H1 (cell line): ENCODE data around the gene UBE2F. TPM values are rescaled to one million over a fixed set of nuclear protein-coding genes. Genes with fewer than 3 reads are reported as not detected.

Experiments
- CTCF ChIA-PET: fragments of 300-600 bp; sonication (Branson Sonifier 250); formaldehyde crosslinking; loops from one replicate; lab custom pipeline; 2021; ENCODE audit not compliant: partially characterized antibody; lab: Charles Lee
- POLR2A ChIA-PET: fragments of 300-600 bp; sonication (Branson Sonifier 250); formaldehyde crosslinking; loops from one replicate; lab custom pipeline; 2021; ENCODE audit warnings: inconsistent platforms; ENCODE audit not compliant: partially characterized antibody; lab: Charles Lee
- DNase-seq, 2 experiments: peaks; one replicate each; pipeline versions ENCODE4 v3.0.0 to v3.0.0-alpha.2; 2010 to 2022; ENCODE audit warnings: low spot score in 2 of 2, low read depth in 1 of 2, mixed read lengths in 1 of 2
- FAIRE-seq: peaks from 2 replicates; lab custom pipeline; 2011; peaks lifted over from hg19 to GRCh38; lab: Jason Lieb, UNC
- H2AFZ ChIP-seq: 2 replicates; pipeline ENCODE4 v1.8.1; 2012; ENCODE audit warnings: low read length, inconsistent platforms
- H2AK5ac ChIP-seq: 2 replicates; pipeline ENCODE4 v1.6.1; 2013; ENCODE audit warnings: low read depth, low read length
- H2BK120ac ChIP-seq: replicated peaks from 2 replicates; pipeline ENCODE3; 2013; ENCODE audit warnings: low read depth, low read length, inconsistent platforms
- H2BK12ac ChIP-seq: 2 replicates; pipeline ENCODE4 v1.6.1; 2013; ENCODE audit warnings: low read depth, low read length
- H2BK15ac ChIP-seq: 2 replicates; pipeline ENCODE4 v1.6.1; 2013; ENCODE audit warnings: low read length
- H2BK20ac ChIP-seq: 2 replicates; pipeline ENCODE4 v1.6.1; 2013; ENCODE audit warnings: low read length
- H2BK5ac ChIP-seq: 2 replicates; pipeline ENCODE4 v1.6.1; 2013; ENCODE audit warnings: low read depth, low read length
- H3K14ac ChIP-seq: 2 replicates; pipeline ENCODE4 v1.6.1; 2013; ENCODE audit warnings: inconsistent platforms; ENCODE audit not compliant: insufficient read length
- H3K18ac ChIP-seq: 2 replicates; pipeline ENCODE4 v1.6.1; 2013; ENCODE audit warnings: low read length; ENCODE audit errors: extremely low read depth
- H3K23ac ChIP-seq: 2 replicates; pipeline ENCODE4 v1.6.1; 2013; ENCODE audit warnings: inconsistent platforms; ENCODE audit not compliant: insufficient read length
- H3K23me2 ChIP-seq: 2 replicates; pipeline ENCODE4 v1.6.1; 2013; ENCODE audit warnings: low read depth, low read length
- H3K27ac ChIP-seq: 2 replicates; pipeline ENCODE4 v1.6.1; 2011; ENCODE audit warnings: low read depth, low read length, inconsistent platforms
- H3K27me3 ChIP-seq, 4 experiments: replicated peaks in 1 of 4; 1 replicate in 1 of 4; 2 replicates in 3 of 4; pipeline versions ENCODE4 v1.6.1 to v1.8.1; 2011 to 2013; ENCODE audit warnings: low read length in 3 of 4, mild to moderate bottlenecking in 3 of 4, inconsistent platforms in 2 of 4, mixed read lengths in 2 of 4, moderate library complexity in 1 of 4; ENCODE audit not compliant: control insufficient read depth in 3 of 4, insufficient read depth in 3 of 4; ENCODE audit errors: extremely low read depth in 1 of 4
- H3K36me3 ChIP-seq, 4 experiments: 2 replicates each; pipeline versions ENCODE4 v1.6.1 to v1.8.1; 2011 to 2013; ENCODE audit warnings: mild to moderate bottlenecking in 4 of 4, low read length in 3 of 4, moderate library complexity in 2 of 4, control low read depth in 1 of 4, inconsistent platforms in 1 of 4; ENCODE audit not compliant: insufficient read depth in 4 of 4, control insufficient read depth in 2 of 4
- H3K4ac ChIP-seq: replicated peaks from 2 replicates; pipeline ENCODE3; 2013; ENCODE audit warnings: low read length, low read depth, mixed read lengths, inconsistent platforms; ENCODE audit not compliant: insufficient read length
- H3K4me1 ChIP-seq, 4 experiments: replicated peaks in 1 of 4; 1 replicate in 1 of 4; 2 replicates in 3 of 4; pipeline versions ENCODE4 v1.6.1 to v1.8.1; 2011 to 2013; ENCODE audit warnings: low read length in 3 of 4, inconsistent platforms in 2 of 4, mixed read lengths in 1 of 4; ENCODE audit not compliant: insufficient read depth in 4 of 4, control insufficient read depth in 3 of 4
- H3K4me2 ChIP-seq, 2 experiments: 2 replicates each; pipeline versions ENCODE4 v1.6.1 to v1.8.1; 2011 to 2013; ENCODE audit warnings: low read depth in 2 of 2, low read length in 2 of 2, control low read depth in 1 of 2, inconsistent platforms in 1 of 2, mild to moderate bottlenecking in 1 of 2; ENCODE audit not compliant: insufficient read depth in 1 of 2
- H3K4me3 ChIP-seq, 4 experiments: fragments of 200-600, 300-600 bp in 1 of 4; sonication (generic), shearing (Covaris generic), sonication (Bioruptor Twin) in 1 of 4; 2 replicates each; pipeline versions ENCODE4 v1.5.1 to v1.8.1; 2011 to 2016; ENCODE audit warnings: low read length in 4 of 4, low read depth in 3 of 4, control low read depth in 2 of 4, inconsistent platforms in 2 of 4, mild to moderate bottlenecking in 2 of 4, mixed read lengths in 1 of 4, moderate library complexity in 1 of 4; ENCODE audit not compliant: insufficient read depth in 2 of 4; ENCODE audit errors: extremely low read depth in 1 of 4
- H3K56ac ChIP-seq: replicated peaks from 2 replicates; pipeline ENCODE3; 2013; ENCODE audit warnings: low read depth, mild to moderate bottlenecking, mixed read lengths, low read length, inconsistent platforms; ENCODE audit not compliant: insufficient read length
- H3K79me1 ChIP-seq: 2 replicates; pipeline ENCODE4 v1.6.1; 2013; ENCODE audit warnings: low read depth, low read length, control low read depth
- H3K79me2 ChIP-seq, 2 experiments: 2 replicates each; pipeline versions ENCODE4 v1.6.1 to v1.8.1; 2012 to 2013; ENCODE audit warnings: low read length in 2 of 2, mild to moderate bottlenecking in 2 of 2, inconsistent platforms in 1 of 2; ENCODE audit not compliant: insufficient read depth in 2 of 2, control insufficient read depth in 1 of 2
- H3K9ac ChIP-seq, 4 experiments: replicated peaks in 1 of 4; 1 replicate in 1 of 4; 2 replicates in 3 of 4; pipeline versions ENCODE4 v1.6.1 to v1.8.1; 2011 to 2013; ENCODE audit warnings: low read depth in 3 of 4, low read length in 3 of 4, control low read depth in 2 of 4, mild to moderate bottlenecking in 2 of 4, moderate library complexity in 2 of 4, inconsistent platforms in 1 of 4; ENCODE audit errors: extremely low read depth in 1 of 4
- H3K9me3 ChIP-seq, 2 experiments: 2 replicates each; pipeline versions ENCODE4 v1.6.1 to v1.8.1; 2012 to 2013; ENCODE audit warnings: mild to moderate bottlenecking in 2 of 2, moderate library complexity in 2 of 2, control low read depth in 1 of 2, inconsistent platforms in 1 of 2, low read depth in 1 of 2, low read length in 1 of 2, mixed read lengths in 1 of 2; ENCODE audit not compliant: insufficient read depth in 2 of 2
- H4K20me1 ChIP-seq, 2 experiments: replicated peaks in 1 of 2; 2 replicates each; pipeline versions ENCODE3 to v1.8.1; 2011 to 2013; ENCODE audit warnings: inconsistent platforms in 2 of 2, low read length in 2 of 2, mild to moderate bottlenecking in 1 of 2; ENCODE audit not compliant: insufficient read depth in 2 of 2, control insufficient read depth in 1 of 2
- H4K5ac ChIP-seq: 2 replicates; pipeline ENCODE4 v1.6.1; 2013; ENCODE audit warnings: low read length, low read depth, mixed read lengths, inconsistent platforms; ENCODE audit not compliant: insufficient read length
- H4K8ac ChIP-seq: 2 replicates; pipeline ENCODE4 v1.8.0; 2013; ENCODE audit warnings: mild to moderate bottlenecking, moderate library complexity, low read length, inconsistent platforms; ENCODE audit not compliant: insufficient read depth; ENCODE audit errors: extremely low read depth
- H4K91ac ChIP-seq: replicated peaks from 2 replicates; pipeline ENCODE3; 2013; ENCODE audit warnings: low read length, mixed read lengths, inconsistent platforms; ENCODE audit not compliant: insufficient read length
- ATF3 ChIP-seq: IDR thresholded peaks from 2 replicates; pipeline ENCODE4 v1.6.1; 2011; ENCODE audit warnings: low read depth, mild to moderate bottlenecking, low read length; ENCODE audit not compliant: insufficient read depth
- EGR1 ChIP-seq: IDR thresholded peaks from 2 replicates; pipeline ENCODE4 v1.6.1; 2011; ENCODE audit warnings: low read depth, low read length, borderline replicate concordance
- EZH2 ChIP-seq: fragments of 200-600 bp; sonication (generic); IDR thresholded peaks from 2 replicates; pipeline ENCODE4 v1.7.1; 2012; ENCODE audit warnings: low read depth, mild to moderate bottlenecking, moderate library complexity, low read length, inconsistent platforms; ENCODE audit not compliant: severe bottlenecking
- RBBP5 ChIP-seq: IDR thresholded peaks from 2 replicates; pipeline ENCODE4 v1.7.1; 2012; ENCODE audit warnings: low read depth, mild to moderate bottlenecking, inconsistent platforms, low read length, moderate library complexity, borderline replicate concordance
- WGBS, 2 experiments: shearing (Covaris generic) in 1 of 2; methylation state at CpG; one replicate each; pipeline versions ENCODE4 v1.1.6 to v1.1.7; 2013 to 2015; ENCODE audit warnings: low lambda C conversion rate in 2 of 2, mixed read lengths in 2 of 2, inconsistent platforms in 1 of 2, low coverage in 1 of 2, missing lambda C conversion rate in 1 of 2; ENCODE audit not compliant: insufficient replicate concordance in 2 of 2, insufficient coverage in 1 of 2, insufficient read length in 1 of 2; ENCODE audit errors: extremely low coverage in 1 of 2, missing lambda C conversion rate in 1 of 2; 5-methylcytosine and 5-hydroxymethylcytosine counted together
- polyA plus RNA-seq, 7 experiments: library from polyadenylated mRNA; depleted of rRNA in 3 of 7; stranded (reverse) in 5 of 7; unstranded in 2 of 7; fragments of >200 nt in 5 of 7; fragments of 200-250 nt in 2 of 7; gene quantifications; 1 replicate in 5 of 7; 2 replicates in 1 of 7; 4 replicates in 1 of 7; pipeline versions ENCODE4 v1.2.1 to v1.2.3, GENCODE V29; 2011 to 2013; ENCODE audit warnings: missing spikeins in 2 of 7, mixed read lengths in 2 of 7
- total RNA-seq: library from RNA; stranded (reverse); fragmentation: NEBNext Ultra II Directional; extraction: Animal tissue kit (Norgen Biotek cat#: 25700); gene quantifications from 2 replicates; pipeline ENCODE4 v1.2.1, GENCODE V29; 2021
- TF ChIP-seq, protein P1 (sequence below): IDR thresholded peaks from 2 replicates; pipeline ENCODE4 v1.6.1; 2012; ENCODE audit warnings: inconsistent platforms
- TF ChIP-seq, protein P2 (sequence below): IDR thresholded peaks from 2 replicates; pipeline ENCODE4 v1.6.1; 2012; ENCODE audit warnings: inconsistent platforms

UBE2F gene
- total and polyA plus RNA-seq, 2 of the 8 experiments (the other 6 are each of a cell fraction or from before 2014, with no cell fraction given), result 43.3 to 59.8 TPM

DNA sequence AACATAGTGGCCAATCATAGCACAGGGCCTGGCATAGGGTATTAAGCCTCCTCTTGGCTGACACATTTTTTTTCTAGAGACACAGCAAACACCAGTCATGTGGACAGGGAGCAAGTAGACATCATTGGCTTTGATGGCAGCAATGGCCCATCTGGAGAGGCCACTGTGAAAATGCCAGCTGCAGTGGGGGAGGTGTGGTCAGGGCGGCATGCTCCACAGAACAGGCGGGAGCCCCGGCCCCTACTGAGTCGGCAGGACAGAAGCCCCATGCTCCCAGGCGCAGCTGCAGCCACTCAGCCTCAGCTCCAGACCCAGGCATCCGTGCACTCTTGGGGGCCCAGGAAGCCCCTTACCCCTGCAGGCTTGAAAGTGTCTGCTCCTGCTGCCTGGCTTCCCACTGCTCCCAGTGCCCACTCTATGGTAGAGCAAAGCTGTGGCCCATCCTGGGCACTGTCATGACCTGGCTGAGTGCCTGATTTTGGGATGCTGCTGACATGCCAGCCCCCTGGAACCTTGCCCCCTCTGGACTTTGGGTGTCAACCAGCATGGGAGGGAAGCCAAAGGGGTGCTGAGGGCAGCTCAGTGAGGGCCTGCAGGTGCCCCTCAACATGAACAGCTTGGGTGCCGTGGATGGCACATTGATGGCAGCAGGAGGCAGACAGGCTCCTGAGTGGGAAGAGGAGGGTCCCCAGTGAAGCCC, 23.3 kb upstream of the UBE2F start:
- no peak overlapping the region for H3K56ac ChIP-seq
- TF ChIP-seq RBBP5, result no peak
- no peak for TF ChIP-seq ATF3
- TF ChIP-seq, protein P1, sequence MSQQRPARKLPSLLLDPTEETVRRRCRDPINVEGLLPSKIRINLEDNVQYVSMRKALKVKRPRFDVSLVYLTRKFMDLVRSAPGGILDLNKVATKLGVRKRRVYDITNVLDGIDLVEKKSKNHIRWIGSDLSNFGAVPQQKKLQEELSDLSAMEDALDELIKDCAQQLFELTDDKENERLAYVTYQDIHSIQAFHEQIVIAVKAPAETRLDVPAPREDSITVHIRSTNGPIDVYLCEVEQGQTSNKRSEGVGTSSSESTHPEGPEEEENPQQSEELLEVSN, result peak; percentile 26; the same call in 1 of the 2 replicates
- no peak for TF ChIP-seq EGR1
- TF ChIP-seq, protein P2, sequence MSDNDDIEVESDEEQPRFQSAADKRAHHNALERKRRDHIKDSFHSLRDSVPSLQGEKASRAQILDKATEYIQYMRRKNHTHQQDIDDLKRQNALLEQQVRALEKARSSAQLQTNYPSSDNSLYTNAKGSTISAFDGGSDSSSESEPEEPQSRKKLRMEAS, result 0 out of 2 replicates have a peak, but pooled peaks have one; percentile 15
- no peak for TF ChIP-seq EZH2
- FAIRE-seq, result no peak

More for the DNA sequence above, 23.3 kb upstream of the UBE2F start:
- Histone ChIP-seq H3K4me2 (no peak overlapping the region), H2AFZ (no peak overlapping the region), H3K4me1 (no peaks in the 10 kb centered on the region; a peak in 1 of 7 replicates), H2BK12ac (no peak overlapping the region), H3K14ac (no peak overlapping the region), H2BK20ac (no peak overlapping the region), H2BK5ac (no peak overlapping the region), H4K5ac (no peak overlapping the region), H4K20me1 (no peaks in the 10 kb centered on the region), H4K91ac (no peak overlapping the region), H3K18ac (no peak overlapping the region), H2BK15ac (no peak overlapping the region), H3K27me3 (no peaks in the 10 kb centered on the region), H3K27ac (no peak overlapping the region), H3K4me3 (no peak overlapping the region), H2BK120ac (no peak overlapping the region), H3K23me2 (peaks cover 2% of the 10 kb centered on the region; the same call in 1 of the 2 replicates), H3K79me2 (no peaks in the 10 kb centered on the region), H3K23ac (no peak overlapping the region), H4K8ac (no peak overlapping the region), H3K9ac (no peak overlapping the region), H2AK5ac (no peak overlapping the region), H3K36me3 (no peaks in the 10 kb centered on the region; a peak in 1 of 8 replicates), H3K9me3 (peaks cover 3 to 6% of the 10 kb centered on the region in 2 experiments; a peak in 2 of 4 replicates), H3K79me1 (no peaks in the 10 kb centered on the region), H3K4ac (no peak overlapping the region)
- WGBS, 2 experiments, result 87% methylated on average over 7 of the region's 7 CpGs; no CpG with 5 or more reads in 1 of the 2 experiments
- DNase-seq, result no peak
- CTCF ChIA-PET, result no interaction called here
- POLR2A ChIA-PET, result no interaction called here
